Activated CD8-positive, alpha-beta memory T cell treated with anti-CD3 and anti-CD28 coated beads for 36 hours (primary cell): ENCODE results near the gene GPAT2. TPM values are rescaled to one million over a fixed set of nuclear protein-coding genes. Genes with fewer than 3 reads are reported as not detected.
"Not testable (repeated sequence)": the region's sequence is repeated elsewhere in the genome, so short reads cannot be mapped to it uniquely, and the experiment has no call there.

Source experiments
- CTCF ChIA-PET: fragments of 350-600 bp; sonication (Branson Sonifier 250); formaldehyde crosslinking; loops from one replicate; lab custom pipeline; 2021; ENCODE audit warnings: antibody characterized with exemption; lab: Charles Lee
- POLR2A ChIA-PET: fragments of 350-600 bp; sonication (Branson Sonifier 250); formaldehyde crosslinking; loops from one replicate; lab custom pipeline; 2021; ENCODE audit warnings: antibody characterized with exemption; lab: Charles Lee
- total RNA-seq, 2 experiments: library from RNA; stranded (reverse); gene quantifications; one replicate each; pipeline ENCODE4 v1.2.3, GENCODE V29; 2021

The GPAT2 gene
- total RNA-seq, 2 experiments from 2014 or later, result 35.4 to 37.9 TPM

DNA sequence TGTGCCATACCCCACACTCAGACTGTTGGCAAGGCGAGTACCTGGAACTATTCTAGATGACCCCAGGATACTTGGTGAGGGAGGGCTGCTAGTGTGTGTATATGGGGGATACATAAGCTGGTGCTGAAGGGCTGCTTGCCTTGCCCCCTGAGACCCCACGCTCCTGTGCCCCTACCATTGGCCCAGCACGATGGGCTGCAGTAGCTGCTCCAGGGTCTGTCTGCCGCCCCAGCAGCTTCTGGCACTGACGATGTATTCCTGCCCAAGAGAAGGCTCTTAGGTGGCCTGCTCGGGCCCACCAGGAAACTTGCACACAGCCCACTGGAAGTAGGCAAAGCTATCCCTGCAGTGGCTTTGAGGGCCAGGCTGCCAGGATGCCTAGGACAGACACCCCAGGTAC, 9.0 kb downstream of the GPAT2 start:
- CTCF ChIA-PET, POLR2A ChIA-PET: not testable (repeated sequence)

DNA sequence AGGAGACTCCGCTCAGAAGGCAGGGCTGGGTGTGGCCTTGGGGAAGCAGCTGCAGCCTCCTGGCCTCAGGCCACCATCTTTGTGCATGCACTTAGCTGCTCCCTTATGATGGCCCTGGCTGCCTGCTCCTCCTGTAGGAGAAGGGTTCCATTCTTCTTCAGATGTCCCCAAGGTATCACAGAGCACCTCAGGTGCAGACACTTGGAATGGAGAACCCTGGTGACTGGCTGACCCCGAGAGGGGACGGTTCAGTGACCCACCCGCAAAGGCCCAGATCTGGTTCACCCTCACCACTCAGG, 9.6 kb downstream of the GPAT2 start:
- ChIA-PET POLR2A (no interaction called here), CTCF (no interaction called here)

DNA sequence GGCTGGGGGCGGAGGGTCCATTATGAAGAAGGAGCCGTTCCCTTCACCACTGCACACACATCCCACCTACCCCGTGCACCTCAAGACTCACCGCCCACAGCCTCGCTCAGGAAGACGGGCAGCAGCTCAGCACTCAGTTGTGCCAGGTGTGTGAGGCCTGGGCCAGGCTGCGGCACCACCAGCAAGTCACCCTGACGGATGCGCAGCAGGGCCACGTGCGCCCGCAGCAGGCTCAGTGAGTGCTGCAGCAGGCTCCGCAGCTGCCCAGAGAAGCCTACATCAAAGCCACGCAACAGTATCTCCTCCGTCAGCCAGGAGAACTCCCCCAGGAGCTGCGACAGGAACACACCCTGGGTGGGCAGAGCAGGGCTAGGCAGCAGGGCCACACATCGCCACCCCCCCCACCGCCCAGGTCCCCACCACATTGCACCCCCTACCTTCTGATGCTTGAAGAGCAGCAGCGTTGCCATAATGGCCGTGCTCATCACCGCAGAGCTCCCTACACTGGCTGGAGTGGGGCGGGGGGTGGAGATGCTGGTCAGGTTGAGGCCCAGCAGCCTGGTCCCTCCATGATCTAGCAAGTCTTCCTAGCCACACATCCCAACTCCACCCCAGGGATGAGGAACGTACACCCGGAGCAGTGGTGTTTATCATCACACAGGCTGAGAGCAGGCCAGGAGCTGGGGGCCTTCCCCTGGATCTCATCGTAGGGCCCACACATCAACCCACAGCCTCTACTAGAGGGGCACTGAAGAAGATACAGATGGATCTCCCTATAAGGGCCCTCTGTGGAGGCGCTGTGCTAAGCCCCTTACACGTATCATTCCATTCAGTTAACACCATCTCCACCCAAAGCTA, 10.2 kb downstream of the GPAT2 start:
- CTCF ChIA-PET, result interaction anchor here (1.0 to 1.1 kb wide), 2 partner anchors 92 to 150 kb away, joined by 3 to 4 read pairs; partner anchors contain the start of gene ADRA2B
- POLR2A ChIA-PET, result no interaction called here

DNA sequence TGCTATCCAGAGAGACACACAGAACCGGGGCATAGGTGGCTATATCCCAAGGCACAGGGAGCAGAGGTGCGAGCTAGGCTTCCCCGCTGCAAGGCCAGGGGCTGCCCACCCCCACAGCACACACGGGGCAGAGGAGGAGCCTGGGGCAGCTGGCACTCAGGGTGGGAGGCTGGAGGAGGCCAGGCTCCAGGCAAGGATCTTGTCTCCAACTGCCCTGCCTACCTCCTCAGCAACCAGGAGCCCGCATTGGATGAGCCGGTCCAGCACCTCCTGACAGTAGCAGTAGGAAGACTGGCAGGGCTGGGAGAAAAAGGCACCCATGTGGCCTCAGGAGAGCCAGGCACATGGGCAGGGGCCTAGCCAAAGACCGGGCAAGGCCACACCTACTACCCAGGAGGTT, 11.0 kb downstream of the GPAT2 start:
- POLR2A ChIA-PET, result not testable (repeated sequence)
- CTCF ChIA-PET, result interaction anchor here (0.5 to 1.1 kb wide), 3 partner anchors 122 to 253 kb away, joined by 3 to 5 read pairs (median 3); no protein-coding TSS in a partner anchor

DNA sequence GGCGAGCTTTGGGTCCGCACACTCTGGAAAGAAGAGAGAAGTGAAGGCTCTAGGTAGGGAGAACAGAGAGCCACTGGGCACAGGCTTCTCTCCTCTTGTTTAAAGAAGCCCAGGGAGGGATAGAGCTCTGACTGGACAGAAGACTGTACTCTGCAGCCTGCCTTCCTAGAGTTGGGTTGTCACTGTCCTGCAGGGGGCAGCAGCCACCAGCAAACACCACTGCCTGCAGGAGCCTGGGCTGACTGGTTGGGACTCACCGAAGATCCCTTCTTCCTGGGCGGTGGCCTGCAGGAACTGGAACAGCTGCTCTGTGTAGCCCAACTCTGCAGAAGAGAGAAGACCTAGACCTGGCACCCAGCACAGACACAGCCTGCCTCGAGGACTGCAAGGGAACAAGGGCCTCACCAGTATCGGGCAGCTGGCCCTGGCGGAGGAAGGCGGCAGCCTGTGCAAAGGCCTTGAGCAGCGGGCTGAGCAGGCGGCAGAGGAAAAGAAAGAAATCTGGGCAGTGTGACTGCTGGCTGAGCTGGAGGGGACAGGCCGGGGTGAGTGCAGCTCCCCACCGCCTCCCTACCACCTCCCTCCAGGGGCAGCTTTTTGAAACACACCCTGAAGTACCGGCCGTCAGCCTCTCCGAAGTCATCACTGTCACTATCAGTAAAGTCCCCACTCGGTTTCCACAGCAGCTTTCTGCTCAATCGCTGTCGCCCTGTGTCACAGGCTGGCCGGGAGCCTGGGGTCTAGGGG, 11.8 kb downstream of the GPAT2 start:
- ChIA-PET CTCF (interaction anchor here (0.5 to 1.5 kb wide), 14 partner anchors 28 to 605 kb away, joined by 3 to 9 read pairs (median 4); partner anchors contain the start of genes ADRA2B and DUSP2), POLR2A (interaction anchor here (1.0 kb wide), 1 partner anchor 185 kb away, joined by 3 read pairs; the partner anchor contains the start of gene STARD7)

DNA sequence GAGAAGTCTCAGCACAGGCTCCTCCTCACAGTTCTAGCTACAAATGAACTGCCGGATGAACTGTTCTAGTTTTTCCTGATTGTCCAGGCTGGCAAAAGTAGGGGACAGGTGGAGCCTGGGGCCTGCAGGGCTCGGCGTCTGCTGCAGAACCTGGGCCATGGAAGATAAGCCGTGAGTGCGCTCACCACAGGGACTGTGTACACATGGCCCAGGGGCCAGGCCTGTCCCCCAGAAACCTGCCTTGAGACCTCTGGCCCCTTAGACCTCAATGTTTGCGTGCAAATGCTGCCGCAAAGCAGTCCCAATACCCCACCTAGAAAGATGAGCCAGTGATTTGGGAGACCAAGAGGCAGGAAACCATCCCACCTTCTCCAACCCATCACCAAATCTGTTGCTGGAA, 12.6 kb downstream of the GPAT2 start:
- ChIA-PET CTCF (interaction anchor here (0.6 to 1.5 kb wide), 11 partner anchors 28 to 605 kb away, joined by 3 to 9 read pairs (median 4); partner anchors contain the start of genes ADRA2B and DUSP2), POLR2A (interaction anchor here (1.0 kb wide), 1 partner anchor 186 kb away, joined by 3 read pairs; the partner anchor contains the start of gene STARD7)

DNA sequence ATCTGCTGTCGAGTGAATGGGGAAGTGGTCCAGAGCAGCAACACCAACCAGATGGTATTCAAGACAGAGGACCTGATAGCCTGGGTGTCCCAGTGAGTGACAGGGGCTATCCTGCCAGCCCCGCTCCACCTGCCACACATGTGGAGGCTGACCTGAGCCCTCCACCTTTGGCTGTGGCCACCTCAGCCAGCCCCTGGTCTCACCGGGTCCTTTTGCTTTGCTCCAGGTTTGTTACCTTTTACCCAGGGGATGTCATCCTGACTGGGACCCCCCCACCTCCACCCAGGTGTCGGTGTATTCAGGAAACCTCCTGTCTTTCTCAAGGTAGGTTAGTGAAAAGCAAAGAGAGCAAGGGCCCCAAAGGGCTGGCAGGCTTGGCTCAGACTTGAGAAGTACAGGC, 13.6 kb downstream of the GPAT2 start:
- POLR2A ChIA-PET, result not testable (repeated sequence)
- CTCF ChIA-PET, result interaction anchor here (0.6 kb wide), 1 partner anchor 368 kb away, joined by 5 read pairs; no protein-coding TSS in a partner anchor

DNA sequence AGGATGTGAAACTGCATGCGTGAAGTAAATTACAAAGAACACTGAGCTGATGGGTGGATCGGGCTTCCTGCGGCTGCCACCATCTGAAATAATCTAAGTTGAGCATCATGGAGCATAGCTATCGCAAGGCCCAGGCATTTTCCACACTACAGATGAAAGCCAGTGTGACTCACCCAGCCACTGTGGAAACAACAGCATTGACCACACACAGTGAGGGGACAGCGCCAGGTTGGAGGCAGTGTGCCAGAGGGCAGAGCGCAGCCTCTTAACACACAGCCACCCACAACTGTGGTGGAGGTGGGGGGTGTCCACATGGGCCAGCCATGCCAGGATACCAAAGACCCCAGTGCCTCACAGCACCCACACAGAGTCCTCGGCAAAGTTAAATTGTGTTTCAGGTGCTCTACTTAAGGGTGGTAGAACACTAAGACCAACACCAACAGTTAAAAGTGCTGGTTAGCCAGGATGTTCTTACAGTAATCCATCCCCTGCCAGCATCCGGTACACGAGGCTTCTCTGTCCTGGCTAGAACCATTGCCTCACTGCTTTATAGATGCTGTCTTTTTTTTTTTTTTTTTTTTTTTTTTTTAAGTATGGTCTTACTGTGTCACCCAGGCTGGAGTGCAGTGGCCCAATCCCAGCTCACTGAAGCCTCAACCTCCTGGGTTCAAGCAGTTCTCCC, 14.7 kb downstream of the GPAT2 start:
- POLR2A ChIA-PET, CTCF ChIA-PET: not testable (repeated sequence)

DNA sequence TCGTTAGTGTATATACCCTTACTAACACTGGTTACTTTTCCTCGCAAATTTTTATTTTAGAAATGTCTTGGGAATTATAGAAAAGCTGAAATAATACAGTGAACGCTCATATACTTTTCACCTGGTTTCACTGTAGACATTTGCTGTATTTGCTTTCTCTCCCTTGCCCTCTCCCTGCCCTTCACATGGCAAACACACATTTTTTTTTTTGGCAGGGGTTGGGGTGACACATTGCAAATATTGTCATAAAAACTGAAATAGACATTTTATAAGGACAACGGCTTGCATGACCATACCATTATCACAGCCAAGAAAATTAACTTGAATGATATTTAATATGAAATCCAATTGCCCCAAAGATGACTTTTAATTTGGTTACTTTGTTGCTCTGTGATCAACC, 18.4 kb downstream of the GPAT2 start:
- CTCF ChIA-PET, POLR2A ChIA-PET: not testable (repeated sequence)

DNA sequence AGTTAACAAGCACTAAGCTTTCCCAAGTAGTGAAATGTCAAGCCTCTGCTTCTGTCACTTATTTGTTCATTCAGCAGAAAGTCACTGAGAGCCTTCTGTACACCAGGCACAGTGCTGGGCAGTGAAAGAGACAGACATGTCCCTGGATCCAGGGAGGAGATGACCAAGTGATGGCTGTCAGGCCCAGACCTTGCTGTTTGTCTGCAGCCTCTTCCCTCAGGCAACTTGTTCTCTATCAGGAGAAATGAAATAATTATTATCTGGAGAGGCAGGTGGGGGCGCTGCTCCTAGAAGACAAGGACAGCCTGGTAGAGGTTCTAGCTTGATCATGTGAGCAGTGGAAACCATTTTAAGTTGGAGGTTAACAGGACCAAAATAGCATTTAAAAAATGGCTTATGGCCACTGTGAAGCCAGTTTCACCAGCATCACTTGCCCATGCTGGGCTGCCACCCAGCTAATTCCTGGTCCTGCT, 21.9 kb downstream of the GPAT2 start:
- CTCF ChIA-PET, POLR2A ChIA-PET: not testable (repeated sequence)

DNA sequence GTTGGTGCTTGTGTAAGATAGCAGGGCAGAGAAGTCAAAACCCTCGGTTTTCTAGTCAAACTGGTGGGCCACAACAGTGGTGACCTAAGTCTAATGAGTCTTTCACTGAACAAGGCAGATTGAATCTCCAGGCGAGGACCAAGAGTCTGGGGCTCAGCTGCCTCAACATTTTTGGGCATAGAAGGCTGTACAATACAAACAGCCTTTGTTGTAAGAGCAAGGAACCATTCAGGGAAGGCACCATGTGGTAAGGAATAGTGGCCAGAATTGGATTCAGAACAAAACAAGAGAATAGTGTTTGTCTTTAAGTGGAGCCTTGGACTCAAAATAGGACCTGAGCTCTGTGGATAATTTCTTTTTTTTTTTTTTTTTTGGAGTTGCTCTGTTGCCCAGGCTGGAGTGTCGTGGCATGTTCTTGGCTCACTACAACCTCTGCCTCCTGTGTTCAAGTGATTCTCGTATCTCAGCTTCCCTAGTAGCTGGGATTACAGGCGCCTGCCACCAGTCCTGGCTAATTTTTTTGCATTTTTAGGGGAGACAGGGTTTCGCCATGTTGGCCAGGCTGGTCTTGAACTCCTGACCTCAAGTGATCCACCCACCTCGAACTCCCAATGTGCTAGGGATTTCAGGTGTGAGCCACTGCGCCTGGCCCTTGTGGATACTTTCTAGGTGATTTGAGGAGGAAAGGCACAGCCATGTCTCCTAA, 22.5 kb downstream of the GPAT2 start:
- POLR2A ChIA-PET, result interaction anchor here (0.6 kb wide), 1 partner anchor 197 kb away, joined by 5 read pairs; the partner anchor contains the start of gene STARD7
- CTCF ChIA-PET, result not testable (repeated sequence)

DNA sequence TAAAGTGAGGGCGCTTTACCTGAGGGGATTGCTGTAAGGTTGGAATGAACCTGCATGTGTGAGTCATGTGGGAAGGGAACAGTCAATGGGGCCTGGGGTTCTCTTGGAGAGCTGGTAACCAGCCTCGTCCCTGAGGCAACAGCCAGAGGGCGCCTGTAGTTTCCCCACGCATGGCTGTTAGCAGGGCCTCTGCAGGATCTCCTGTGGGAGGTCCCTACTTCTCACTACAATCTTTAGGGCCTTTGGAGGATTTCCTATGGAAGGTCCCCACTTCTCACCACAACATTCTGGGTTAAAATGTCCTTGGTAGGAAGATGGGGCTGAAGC, 23.6 kb downstream of the GPAT2 start:
- POLR2A ChIA-PET, result interaction anchor here (0.7 kb wide), 2 partner anchors 136 to 197 kb away, joined by 3 to 7 read pairs; no protein-coding TSS in a partner anchor
- CTCF ChIA-PET, result not testable (repeated sequence)

DNA sequence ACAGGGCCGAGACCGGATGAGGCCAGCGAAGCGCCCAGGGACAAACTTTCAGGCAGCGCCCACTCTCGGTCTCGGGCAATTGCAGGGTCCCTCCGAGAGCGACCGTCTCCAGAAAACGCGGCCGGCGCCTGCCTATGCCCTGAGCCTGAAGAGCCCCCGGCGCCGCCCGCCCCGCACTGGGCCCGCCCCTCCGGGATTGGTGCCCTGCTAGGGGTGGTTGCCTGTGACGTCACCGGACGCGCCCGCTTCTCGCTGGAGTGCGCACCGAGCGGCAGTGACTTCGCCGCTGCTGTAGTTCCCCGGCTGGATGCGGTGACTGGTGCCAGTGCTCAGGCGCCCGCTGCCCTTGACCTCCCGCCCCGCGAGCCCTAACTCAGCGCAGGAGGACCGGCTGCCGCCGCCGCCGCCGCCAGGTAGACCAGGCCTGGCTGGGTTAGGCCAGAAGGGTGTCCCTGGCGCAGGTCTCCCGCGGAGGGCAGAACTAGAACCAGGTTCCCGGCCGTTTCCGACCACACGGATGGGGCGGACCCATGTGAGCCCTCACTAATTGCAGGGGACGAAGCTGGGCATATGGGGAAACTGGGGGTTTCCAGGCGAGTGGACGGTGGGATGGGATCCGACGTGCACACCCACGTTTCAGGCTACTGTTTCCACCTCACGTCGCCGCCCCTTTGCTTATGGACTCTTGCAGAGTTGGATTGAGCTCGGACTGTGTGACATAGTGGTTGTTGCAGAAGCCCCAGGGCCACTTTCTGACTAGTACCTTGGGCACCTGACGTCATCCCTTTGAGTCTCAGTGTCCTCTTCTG, 24.2 kb downstream of the GPAT2 start:
- CTCF ChIA-PET, POLR2A ChIA-PET: not testable (repeated sequence)

DNA sequence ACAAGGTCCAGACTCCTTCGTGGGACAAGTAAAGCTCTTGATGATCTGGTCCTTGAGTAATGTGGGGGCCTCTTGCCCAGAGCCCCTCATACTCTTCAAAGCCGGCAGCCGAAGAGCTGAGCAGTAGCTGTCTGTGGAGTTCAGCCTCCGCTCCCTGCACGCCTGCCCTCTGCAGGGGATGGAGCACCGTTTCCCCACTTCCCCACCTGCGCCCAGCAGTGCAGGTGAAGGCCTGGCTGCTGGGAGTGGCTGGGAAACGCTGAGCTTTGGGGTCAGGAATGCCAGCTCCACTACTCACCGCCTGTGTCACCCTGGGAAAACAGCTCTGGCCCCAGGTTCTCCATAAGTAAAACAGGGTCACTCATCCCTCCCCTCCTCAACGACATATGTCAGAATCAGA, 24.9 kb downstream of the GPAT2 start:
- POLR2A ChIA-PET, result not testable (repeated sequence)
- CTCF ChIA-PET, result interaction anchor here (2.3 kb wide), 1 partner anchor 17 kb away, joined by 7 read pairs; no protein-coding TSS in a partner anchor

DNA sequence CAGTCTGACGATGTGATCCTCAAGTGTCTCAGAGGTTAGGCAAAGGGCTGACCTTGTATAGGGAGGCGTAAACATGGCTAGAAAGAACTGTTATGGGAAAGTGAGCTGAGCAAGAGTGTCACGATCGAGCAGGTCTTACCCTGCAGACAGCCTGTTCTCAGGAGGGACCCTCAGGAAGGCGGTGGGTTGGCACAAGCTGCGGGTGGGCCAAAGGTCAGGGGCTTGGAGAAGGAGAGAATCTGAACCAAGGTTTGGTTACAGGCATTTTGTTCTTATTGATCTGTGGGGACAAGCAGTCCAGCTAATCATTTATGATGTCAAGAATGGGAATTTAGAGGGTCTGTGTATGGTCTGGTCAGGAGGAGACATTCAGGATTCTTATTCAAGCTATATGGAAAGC, 26.7 kb downstream of the GPAT2 start:
- POLR2A ChIA-PET, result not testable (repeated sequence)
- CTCF ChIA-PET, result interaction anchor here (2.3 kb wide), 1 partner anchor 15 kb away, joined by 7 read pairs; no protein-coding TSS in a partner anchor

DNA sequence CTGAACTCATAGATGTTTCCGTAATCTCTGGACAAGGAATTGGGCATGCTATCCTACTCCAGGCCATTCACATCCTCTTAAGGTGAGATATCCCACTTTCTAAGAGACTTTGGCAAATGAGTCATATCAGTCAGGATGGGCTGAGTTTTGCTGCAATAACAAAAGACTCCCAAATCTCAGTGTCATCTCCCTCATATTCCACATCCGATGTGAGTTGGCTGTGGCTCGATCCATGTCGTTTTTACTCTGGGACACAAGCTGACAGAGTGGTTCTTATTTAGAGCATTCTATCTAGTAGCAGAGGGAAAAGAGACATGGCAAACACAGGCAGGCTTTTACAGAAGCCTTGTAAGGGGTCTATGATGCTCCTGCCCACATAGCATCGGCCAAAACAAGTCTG, 28.5 kb downstream of the GPAT2 start:
- CTCF ChIA-PET, POLR2A ChIA-PET: not testable (repeated sequence)

DNA sequence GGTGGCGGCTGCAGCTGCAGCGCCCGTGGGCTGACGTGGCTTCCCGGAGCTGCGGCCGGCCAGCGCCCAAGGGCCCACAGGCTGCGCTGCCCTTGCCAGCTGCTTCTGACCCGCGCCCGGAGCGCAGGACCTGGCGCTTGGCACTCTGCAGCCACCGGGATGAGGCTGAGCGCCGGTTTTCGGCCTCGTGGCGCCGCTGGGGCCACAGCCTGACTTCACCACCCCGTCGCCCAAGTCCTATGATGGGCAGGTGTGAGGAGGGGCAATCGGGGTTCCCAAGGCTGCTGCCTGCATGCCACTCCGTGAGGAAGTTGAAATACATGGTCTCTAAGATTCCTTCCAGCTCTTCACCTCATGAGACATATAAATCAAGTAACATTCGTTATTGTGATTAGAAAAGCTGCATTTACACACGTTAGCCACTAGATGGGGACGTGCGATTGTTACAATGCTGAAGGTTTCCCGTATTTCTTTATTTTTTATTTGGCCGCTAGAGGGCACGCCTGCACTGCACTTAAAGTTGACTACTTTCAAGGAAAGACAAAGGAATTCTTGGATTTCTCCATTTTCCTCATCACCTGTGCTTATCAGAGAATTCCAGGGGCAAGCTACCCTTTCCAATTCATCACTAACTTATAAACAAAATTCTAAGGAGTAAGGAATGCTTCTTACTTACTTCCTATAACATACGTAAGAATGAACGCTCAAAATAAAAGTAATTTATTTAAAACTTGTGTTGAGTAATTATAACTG, 42.0 kb downstream of the GPAT2 start:
- ChIA-PET CTCF (interaction anchor here (0.6 to 1.9 kb wide), 10 partner anchors 16 to 281 kb away, joined by 3 to 7 read pairs (median 3); partner anchors contain the start of gene ADRA2B), POLR2A (interaction anchor here (1.1 kb wide), 1 partner anchor 216 kb away, joined by 3 read pairs; the partner anchor contains the start of gene STARD7)
